Stimulated activated CD8-positive, alpha-beta memory T cell treated with anti-CD3 and anti-CD28 coated beads, Interleukin-15, amount 100 ng/mL, for 4 hours (primary cell): ENCODE measurements around the gene RAB3IL1.
"Not testable (repeated sequence)": the region's sequence is repeated elsewhere in the genome, so short reads cannot be mapped to it uniquely, and the experiment has no call there.

Experiments
- DNase-seq, 2 donors: peaks; one replicate each; pipeline ENCODE4 v3.0.0-alpha.2; 2020; ENCODE audit warnings: low read depth in 2 of 2

RAB3IL1 gene

DNA sequence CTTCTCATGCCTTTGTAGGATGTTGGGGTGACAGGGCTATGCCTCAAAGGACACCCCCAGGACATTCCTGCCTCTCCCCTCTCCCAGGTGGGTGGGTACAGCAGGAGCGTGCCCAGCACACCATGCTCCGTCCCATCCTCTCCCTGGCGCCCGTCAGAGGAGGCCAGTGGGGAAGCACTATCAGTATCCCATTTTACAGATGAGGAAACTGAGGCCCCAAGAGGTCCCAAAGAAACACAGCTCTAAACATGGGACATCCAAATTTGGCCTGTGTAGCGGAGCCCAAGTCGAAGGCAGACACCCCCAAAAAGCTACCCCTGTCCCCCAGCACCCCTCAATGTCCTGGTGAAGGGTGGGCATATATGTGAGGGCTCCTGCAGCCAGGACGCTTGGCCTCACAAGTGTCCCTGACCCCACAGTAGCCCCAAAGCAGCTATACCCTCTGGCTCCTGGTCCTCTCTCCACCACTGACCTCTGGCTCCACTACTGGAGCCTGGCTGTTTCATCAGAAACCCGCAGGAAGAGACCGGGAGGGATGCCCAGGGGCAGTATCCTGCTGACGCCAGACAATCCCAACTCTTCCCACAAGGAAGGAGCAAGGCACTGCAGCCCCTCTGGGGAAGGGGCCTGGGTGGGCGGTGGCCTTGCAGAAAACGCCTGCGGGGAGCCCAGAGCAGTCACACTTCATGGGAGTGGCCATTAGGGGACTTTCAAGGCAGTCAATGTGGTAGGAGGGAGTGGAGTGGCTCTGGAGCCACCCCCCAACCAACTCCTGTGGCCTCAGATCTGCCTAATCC is 31.4 kb downstream of the RAB3IL1 start:
- DNase-seq = no peak

DNA sequence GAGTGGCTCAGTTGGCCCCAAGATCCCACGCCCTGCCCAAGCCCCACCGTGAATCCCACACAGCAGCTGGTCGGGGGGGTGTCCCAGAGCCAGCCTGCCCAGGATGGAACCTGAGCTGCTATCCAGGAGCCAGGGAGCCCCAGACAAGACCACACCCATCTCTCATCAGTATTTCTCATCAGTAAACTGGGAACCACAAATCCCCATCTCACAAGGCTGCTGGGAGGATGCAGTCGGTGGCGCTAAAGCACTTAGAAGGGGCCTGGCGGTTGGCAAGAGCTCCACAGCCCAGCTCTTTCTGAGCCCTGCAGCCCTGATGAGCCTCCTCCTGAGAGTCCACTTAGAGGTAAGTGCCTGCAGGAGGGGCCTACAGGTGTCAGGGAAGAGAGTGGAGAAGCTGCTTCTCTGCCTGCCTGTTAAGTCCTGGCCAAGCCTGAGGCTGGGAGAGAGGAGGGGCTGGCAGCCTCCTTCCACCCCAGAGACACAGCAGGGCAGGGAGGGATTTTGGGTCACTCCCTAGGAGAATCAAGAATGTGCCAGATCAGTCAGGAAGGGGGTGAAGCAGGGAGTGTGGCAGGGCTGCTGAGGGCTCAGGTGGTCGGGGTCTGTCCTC is 32.1 kb downstream of the RAB3IL1 start:
- no peak for DNase-seq

DNA sequence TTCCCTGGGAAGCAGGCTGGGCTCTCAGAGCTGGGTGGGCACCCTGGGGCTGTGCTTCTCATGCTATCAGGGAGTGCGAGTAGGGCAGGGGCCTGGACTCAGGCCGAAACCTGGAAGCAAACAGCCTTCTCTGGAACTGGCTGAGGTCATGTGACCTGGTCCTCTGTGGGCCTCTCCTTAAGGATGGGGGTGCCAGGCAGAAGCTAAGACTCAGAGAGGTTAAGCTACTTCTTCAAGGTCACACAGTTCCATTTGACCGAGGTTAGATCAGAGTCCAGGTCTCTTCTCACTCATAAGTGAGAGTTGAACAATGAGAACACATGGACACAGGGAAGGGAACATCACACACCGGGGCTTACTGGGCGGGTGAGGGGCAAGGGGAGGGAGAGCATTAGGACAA is 33.4 kb downstream of the RAB3IL1 start:
- no peak for DNase-seq

DNA sequence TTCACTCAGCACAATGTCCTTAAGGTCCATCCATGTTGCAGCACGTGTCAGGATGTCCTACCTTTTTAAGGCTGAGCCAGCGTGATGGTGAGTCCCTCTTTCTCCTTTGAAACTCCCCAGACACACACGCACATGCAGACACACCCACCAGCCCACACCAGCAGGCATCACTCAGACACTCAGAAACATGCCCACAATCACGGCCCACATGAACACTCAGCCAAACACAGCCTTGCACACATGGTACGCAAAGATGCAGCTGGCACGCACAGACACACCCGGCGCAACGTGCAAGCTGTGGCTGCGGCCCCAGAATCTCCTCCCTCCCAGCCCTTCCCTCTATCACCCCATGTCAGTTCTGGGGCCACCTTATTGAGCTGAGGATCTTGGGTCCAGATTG is 34.0 kb downstream of the RAB3IL1 start:
- no peak for DNase-seq

- DNase-seq = no peak
Measured at GRCh38 chr11:61882879-61883278, 34.5 kb downstream of the RAB3IL1 start.

GRCh38 chr11:61882267-61882666 is 35.1 kb downstream of the RAB3IL1 start:
- not testable (repeated sequence) for DNase-seq

DNA sequence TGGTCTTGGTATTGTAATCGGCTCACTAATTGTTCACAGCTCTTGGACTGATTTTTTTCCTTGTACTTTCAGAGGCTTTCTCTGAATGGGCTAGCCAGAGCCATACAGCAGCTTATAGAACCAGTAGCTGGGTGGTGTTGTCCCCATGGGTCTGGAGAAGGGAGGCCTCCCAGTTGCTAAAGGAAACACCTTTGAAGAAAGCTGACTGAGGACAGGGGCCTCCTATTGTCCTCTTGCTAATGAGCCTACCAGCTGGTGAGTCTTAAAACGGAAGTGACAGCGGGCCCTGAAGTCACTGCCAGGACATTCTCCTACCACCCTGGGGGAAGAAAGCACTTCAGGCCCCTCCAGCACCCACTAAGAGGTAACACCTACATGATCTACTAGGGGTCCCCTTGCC is 36.0 kb downstream of the RAB3IL1 start:
- no peak for DNase-seq

GRCh38 chr11:61880454-61880853 is 36.9 kb downstream of the RAB3IL1 start:
- DNase-seq = no peak

- no peak for DNase-seq
Measured at GRCh38 chr11:61880031-61880430, 37.3 kb downstream of the RAB3IL1 start.

DNA sequence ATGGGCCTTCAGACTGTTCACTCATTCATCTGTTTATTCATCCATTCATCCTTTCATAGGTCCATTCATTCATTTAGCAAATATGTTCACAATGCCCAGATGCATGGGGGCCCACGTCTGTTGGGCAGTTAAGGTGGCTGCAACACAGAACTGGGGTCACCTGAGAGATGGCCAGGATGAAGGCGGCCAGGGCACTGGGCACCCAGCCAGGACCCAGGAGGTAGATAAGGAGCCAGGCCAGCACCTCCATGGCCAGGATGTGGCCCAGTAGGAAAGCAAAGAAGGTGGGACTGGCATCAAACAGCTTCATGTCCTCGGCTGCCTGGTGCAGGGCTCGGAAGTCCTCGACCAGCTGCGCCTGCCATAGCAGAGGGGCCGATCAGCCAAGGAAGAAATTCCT is 38.2 kb downstream of the RAB3IL1 start:
- DNase-seq = no peak

- no peak for DNase-seq
Measured at GRCh38 chr11:61875698-61876097, 41.7 kb downstream of the RAB3IL1 start.

GRCh38 chr11:61874853-61875252 is 42.5 kb downstream of the RAB3IL1 start:
- no peak for DNase-seq

DNA sequence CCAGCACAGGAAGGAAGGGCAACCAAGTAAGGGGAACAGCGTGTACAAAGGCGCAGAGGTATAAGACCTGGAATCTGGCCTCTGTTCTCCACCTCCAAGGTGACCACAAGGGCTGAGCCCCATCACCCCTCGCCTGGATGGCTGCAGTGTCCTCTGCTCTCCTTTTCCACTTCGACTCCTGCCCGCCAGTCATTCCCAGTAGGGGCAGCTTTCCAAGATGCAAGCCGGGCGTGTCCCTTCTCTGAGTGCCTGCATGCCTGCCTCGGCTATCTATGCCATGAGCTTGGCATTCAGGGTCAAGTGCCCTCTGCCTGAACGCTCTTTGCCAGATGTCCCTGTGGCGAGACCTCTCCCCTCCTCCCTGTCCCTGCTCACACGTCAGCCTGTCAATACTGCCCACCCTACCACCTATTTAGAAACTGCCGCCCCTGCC is 43.0 kb downstream of the RAB3IL1 start:
- no peak for DNase-seq

DNA sequence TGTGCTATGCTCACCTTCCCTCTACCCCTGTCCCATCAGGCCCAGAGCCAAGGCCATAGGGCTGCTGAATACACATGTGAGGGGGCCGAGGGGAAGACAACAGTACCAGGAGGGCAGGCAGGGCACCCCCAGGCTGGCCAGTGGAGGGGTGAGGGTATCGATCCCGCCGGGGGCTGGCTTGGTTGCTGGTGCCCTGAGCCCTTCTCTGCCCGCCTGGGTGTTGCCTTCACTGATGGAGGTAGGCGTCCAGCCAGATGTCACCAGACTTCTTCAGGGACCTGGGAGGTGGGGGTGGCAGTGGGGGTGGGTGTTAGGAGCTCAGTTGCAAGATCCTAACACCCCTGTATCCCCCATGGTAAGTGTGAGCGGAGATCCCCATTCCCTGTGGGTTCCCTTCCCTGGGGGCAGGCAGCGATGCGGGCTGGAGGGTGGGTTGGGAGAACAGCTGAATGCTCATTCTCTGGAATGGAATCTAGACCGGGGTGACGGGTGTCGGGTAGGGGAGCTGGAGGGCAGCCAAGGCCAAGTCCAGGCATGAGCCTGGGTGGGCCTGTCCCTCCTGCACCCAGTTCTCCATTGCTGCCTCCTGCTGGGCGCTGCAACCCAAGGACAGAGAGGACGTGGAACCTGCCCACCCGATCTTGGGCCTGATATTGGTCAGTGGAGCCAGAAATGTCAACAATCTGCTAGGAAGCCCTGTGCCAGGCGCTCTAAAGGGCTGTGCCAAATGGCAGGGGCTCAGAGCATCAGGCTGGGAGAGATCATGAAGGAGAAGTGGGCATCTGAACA is 43.6 kb downstream of the RAB3IL1 start:
- DNase-seq = no peak

GRCh38 chr11:61872935-61873565 is 44.3 kb downstream of the RAB3IL1 start:
- no peak for DNase-seq

DNA sequence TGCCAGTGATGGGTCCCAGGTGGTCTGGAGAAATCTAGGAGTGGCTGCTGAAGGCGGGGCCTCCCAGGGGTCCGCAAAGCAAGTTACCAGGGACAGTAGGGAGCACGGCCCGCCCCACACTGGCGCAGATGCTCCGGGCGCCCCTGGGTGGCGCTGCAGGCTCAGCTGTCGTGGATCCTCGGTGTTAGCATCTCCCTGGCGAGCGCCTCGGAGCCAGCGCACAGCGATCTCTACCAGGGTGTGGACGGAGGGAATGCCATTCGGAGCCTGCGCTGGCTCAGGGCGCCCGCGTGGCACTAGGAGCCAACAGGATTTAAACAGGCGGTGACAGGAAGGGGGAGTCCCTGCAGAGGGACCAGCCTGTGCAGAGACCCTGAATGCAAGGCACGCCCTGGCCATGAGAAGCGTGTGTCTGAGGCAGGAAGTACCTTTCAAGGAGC is 46.2 kb downstream of the RAB3IL1 start:
- DNase-seq = peak; percentile 5 to 17

DNA sequence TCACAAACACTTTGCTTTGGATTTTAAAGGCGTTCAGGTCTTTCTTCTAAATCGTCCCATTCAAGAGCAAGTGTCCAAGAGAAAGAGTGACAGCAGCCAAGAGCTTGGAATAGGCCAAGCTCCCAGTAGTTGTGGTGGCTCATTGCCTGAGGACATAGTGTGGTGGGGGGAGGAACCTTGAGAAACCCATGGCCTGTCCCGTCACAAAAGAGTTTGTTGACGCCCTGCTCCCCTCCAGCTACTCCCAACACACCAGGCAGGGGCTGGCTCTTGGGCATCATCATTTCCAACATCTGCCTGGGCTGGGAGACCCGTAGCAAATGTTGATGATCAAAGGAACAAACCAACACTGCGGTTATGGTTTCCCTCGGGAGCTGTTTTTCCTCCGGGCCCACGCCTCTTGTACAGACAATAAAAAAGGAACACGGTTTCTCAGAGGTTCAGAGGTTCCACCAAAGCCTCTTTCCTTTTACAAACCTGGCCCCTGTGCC is 46.8 kb downstream of the RAB3IL1 start:
- DNase-seq = no peak

DNA sequence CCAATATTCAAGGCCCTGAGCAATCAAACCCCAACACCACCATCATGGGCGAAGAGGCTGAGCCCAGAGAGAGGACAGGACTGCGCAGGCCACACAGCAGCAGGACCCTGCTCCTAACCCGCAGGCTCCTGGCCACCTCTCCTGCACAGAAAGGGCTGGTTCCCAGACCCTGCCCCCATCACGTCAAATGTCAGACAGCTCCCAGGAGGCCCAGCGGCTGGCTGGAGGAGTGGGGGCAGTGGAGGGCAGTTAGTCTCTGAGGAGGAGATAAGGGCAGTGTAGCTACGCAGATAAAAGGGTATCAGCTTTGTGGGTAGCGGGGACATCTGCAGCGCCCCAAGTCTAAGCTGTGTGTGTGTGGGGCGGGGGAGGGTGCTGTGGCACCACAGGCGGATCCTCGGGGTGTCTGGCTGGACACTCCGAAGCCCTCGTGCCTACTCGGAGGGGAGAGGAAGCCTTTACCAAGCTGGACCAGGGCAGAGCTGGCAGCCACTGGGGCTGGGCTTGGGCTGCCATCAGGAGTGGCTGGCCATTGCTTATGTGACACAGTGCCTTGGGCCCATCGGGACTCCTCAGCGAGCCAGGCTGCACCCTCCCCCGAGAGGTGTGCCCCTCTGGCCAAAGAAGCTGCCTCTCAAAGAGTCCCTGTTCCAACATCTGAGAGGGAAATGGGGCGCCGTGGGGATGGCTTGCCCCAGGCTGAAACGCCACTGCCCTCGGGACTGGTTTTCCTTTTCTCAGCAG is 47.5 kb downstream of the RAB3IL1 start:
- DNase-seq = no peak

DNA sequence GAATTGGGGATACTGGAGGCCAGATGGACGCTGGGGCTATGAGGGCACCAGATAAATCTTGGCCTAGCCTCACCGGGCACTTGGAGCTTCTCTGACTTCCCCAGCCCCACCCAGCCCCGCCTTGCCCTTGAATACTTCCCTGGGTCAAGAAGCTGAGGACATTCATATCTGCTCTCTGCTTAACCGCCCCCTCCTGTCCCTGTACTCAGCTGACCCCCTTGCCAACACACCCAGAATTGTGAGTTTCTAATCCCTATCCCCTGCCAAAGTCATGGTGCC is 48.0 kb downstream of the RAB3IL1 start:
- DNase-seq = no peak

DNA sequence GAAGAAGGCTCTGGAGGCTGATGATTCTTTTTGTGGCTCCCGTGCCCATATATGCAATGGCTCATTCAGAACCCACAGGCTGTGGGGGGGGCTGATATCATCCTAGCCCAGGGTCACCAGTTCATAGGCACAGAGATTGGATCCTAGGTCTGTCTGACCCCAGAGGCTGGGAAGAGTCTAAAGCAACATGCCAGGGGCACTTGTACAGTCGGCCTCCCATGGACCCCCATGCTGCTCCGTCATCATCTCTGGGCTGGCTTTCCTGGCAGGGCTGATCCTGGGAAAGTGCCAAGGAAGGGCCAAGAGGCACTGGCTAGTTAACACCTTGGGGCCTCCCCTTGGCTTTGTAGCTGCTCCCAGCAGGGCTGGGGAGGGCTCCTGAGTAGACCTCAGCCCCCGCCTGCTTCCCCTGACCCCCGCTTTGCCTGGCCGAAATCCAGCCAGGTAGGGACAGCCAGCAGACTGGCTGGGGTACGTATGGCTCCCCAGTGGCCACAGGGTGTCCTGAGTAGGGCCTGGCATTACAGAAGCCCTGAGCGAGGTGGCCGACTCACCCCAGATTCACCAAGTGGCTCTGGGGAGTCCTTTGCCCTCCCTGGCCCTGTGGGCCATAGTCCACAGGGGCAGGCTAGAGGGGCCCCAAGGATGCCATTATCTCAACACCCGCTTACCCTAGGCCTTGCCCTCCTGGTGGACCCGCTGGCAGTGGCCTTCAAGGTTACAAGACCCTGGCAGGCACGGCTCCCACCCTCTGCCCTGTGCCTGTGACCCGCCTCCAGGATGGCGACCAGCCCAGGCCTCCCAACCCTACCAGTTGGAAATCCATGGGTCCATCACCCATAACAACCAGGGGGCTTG is 48.6 kb downstream of the RAB3IL1 start:
- no peak for DNase-seq

DNA sequence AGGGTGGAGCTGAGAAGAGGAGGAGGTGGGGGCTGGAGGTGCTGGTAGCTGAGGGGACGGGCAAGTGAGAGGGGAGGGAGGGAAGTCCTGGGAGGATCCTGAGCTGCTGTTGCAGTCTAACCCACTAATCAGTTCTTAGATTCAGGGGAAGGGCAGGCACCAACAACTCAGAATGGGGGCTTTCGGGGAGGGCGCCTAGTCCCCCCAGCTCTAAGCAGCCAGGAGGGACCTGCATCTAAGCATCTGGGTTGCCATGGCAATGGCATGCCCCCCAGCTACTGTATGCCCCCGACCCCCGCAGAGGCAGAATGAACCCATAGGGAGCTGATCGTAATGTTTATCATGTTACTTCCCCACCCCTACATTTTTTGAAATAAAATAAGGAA is 50.4 kb downstream of the RAB3IL1 start:
- DNase-seq = no peak
